ENCODE measurements around the gene SLC37A3.
"Not testable (repeated sequence)": the region's sequence is repeated elsewhere in the genome, so short reads cannot be mapped to it uniquely, and the experiment has no call there.

DNA sequence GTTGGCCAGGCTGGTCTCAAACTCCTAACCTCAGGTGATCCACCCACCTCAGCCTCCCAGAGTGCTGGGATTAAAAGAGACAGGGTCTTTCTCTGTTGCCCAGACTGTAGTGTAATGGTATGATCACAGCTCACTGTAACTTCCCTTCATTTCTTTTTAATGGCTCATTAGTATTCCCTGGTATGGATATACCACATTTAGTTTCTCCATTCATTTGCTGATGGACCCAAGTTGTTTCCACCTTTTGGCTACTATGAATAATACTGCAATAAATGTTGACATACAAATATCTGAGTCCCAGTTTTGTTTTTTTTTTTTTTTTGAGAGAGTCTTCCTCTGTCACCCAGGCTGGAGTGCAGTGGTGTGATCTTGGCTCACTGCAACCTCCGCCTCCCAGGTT lies 59.4 kb downstream of the SLC37A3 start:
- TF ChIP-seq, protein P1, sequence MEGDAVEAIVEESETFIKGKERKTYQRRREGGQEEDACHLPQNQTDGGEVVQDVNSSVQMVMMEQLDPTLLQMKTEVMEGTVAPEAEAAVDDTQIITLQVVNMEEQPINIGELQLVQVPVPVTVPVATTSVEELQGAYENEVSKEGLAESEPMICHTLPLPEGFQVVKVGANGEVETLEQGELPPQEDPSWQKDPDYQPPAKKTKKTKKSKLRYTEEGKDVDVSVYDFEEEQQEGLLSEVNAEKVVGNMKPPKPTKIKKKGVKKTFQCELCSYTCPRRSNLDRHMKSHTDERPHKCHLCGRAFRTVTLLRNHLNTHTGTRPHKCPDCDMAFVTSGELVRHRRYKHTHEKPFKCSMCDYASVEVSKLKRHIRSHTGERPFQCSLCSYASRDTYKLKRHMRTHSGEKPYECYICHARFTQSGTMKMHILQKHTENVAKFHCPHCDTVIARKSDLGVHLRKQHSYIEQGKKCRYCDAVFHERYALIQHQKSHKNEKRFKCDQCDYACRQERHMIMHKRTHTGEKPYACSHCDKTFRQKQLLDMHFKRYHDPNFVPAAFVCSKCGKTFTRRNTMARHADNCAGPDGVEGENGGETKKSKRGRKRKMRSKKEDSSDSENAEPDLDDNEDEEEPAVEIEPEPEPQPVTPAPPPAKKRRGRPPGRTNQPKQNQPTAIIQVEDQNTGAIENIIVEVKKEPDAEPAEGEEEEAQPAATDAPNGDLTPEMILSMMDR (IDR thresholded peaks at IDR 0.05) = not testable (repeated sequence)
- TF ChIP-seq POLR2A (IDR thresholded peaks at IDR 0.05) = not testable (repeated sequence)
